GM19238 (cell line): ENCODE data around the gene MTG1.
A peak's percentile ranks its signal among the peaks of the same experiment; 100 is the strongest.

Experiments
- DNase-seq: peaks from one replicate; pipeline ENCODE4 v3.0.0; 2011; ENCODE audit warnings: low spot score; ENCODE audit not compliant: insufficient read length

MTG1 gene, protein sequence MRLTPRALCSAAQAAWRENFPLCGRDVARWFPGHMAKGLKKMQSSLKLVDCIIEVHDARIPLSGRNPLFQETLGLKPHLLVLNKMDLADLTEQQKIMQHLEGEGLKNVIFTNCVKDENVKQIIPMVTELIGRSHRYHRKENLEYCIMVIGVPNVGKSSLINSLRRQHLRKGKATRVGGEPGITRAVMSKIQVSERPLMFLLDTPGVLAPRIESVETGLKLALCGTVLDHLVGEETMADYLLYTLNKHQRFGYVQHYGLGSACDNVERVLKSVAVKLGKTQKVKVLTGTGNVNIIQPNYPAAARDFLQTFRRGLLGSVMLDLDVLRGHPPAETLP

DNA sequence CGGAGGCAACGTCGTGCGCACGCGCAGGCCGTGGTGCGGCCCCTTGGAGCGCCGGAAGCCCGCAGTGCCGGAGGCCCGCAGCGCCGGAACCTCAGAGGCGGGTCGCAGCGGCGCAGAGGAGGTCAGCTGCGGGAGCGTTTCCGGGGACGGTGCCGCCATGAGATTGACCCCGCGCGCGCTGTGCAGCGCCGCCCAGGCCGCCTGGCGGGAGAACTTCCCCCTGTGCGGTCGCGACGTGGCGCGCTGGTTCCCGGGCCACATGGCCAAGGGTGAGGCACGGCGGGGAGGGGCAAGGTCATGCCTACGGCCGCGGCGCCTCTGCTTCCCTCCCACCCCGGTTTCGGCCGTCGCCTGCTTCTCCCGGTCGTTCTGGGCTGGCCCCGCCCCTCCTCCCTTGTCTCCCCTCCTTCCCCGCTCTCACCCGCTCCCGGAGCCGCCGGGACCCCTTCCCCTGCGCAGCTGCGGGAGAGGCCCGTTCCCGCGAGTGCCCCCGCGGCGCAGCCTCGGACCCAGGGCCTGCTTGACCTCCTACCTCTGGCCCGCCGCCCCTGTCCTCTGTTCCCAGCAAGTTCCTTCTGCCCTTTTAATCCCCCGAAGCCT, at the start of gene MTG1:
MTG1 (plus strand) TSS at position 94 of the 600 bp plus-strand sequence; CDS start at position 158, 64 bp downstream.
- DNase-seq = peak; percentile 87

DNA sequence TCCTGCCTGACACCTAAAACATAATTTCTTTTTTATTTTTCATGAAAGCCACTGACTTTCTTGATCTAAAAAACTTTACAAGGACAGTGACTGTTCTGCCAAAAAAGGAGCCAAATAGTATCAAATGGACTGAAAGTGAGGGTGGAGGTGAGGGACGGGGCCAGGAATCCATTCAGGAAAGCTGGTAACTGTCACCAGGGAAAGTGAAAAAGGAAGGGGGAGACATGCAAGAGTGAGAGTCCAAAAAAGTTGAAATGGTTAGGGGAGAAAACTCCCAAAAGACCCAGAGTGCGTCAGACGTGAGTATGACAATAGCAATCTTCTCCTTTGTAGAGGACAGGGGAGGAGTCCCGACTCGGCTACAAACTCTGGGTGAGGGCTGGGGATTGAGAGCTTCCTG, 49.7 kb upstream of the MTG1 start:
- no peak for DNase-seq

DNA sequence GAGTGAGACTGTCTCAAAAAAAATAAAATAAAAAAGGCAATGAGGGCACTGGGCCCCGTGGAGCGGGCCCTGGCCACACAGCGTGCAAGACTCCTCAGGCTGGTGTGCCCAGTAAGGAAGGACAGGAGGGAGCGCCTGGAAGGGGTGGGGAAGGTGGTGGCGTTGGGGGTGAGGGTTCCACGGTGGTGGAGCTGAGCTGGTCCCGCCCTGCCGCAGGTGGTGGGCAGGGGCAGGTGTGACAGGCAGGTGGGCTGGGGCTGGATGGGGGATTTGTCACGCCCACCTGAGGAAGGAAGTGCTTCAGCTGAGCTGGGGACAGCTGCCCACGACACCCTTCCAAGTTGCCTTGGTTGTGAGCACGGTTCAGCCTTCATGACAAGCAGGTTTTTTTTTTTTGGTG, 47.5 kb upstream of the MTG1 start:
- DNase-seq = no peak

DNA sequence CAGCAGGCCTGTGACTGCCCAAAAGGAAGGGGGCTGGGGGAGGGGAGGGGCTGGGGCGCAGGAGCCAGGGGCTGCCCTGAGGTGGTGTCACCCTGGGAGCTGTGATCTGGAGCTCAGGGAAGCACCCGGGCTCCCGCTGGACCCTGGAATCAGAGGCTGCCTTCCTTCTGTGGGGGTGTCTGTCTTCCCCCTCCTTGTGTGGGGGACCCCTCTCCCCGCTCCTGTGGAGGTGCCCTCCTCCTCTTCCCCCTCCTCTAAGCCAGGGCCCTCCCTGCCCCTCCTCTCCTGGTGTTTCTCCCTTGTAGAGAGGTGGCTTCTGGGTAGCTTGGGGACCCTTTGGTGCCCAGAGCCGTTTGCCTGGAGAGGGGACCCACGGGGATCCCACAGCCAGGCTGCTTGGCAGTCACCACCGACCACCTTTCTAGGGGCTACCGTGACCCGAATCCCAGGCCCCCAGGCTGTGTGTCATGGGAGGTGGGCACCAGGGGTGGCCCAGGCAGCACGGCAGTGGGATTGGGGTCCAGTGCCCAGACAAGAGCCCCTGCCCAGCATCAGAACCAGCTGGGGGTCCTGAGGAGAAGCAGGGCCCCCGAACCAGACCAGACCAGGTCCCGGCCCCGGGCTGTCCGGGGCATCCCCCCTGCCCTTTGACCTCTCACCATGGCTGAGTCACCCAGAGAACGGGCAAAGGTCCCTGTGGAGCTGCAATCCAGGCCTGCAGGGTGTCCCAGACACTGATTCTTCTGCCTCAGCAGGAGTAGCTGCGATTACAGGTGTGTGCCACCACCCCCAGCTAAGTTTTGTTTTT, 46.0 kb upstream of the MTG1 start:
- no peak for DNase-seq

DNA sequence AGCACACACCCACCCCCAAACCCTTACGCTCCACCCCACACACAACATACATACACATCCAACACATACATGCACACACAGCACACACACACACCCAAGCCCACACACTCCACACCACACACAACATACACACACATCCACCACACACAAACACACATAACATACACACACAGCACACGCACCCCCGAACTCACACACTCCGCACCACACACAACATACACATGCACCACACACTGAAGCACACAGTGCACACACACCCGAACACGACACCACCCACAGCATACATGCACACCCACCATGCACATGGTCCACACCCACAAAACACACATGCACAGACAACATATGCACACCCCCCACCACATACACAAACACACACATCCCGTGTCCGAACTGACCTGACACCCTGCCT, 44.8 kb upstream of the MTG1 start:
- no peak for DNase-seq

DNA sequence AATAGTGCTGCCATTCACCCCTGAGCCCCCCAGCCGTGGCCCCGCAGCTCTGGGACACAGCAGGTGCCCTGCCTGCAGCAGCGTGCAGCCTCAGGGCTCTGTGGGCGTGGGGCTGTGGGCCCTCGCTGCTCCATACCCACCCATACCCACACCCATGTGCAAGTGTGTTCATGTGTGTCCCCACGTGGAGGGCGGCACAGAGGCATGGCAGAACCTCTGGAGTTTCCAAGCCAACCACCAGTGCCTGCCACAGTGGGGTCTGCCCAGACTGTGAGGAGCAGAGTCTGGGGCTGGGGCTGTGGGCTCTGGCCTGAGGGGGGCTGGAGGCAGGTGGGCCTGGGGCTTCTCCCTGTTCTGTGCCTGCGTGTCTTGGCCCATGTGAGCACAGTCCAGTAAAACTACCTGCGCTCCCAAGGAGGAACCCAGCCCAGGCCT, 44.4 kb upstream of the MTG1 start:
- no peak for DNase-seq

DNA sequence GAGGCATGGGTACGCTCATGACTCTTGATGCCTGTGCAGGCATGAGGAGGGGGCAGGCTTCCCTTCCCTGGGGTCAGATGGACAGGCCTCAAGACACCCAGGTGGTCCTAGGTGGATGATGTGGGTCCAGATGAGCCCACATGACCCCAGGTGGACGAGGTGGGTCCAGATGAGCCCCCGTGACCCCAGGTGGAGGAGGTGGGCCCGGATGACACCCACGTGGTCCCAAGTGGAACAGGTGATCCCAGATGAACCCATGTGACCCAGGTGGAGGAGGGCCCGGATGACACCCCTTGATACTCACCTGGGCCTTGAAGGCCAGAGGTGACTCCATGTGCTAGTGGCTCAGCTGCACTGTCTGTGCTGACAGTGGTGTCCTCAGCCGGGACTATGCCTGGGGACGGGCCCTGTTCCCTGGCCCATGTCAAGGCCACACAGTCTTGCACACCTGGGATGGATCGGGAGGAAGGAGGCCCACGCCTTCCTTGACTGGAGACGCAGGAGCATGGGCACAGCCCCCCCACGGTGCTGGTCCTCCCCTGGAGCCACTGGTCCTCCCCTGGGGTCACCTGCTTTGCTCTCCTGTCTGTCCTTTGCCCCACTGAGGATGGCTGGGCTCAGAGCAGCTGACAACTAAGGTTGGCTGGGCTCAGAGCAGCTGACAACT, 43.5 kb upstream of the MTG1 start:
- no peak for DNase-seq

DNA sequence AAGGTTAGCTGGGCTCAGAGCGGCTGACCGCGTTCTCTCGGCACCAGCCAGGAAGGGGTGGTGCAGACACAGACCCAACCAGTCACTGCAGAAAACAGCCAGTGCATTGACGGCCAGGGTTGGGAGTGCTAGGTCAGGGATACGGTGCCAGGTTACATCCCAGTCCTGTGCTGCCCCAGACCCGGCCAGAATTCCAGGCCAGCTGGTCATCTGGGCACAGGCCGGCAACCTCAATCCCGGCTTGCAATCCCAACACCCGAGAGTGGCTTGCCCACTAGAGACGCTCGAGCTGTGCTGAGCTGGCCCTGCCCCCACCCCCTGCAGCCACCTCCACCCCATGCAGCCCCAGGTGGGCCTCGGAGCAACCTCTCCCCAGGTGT, 43.0 kb upstream of the MTG1 start:
- DNase-seq = no peak

DNA sequence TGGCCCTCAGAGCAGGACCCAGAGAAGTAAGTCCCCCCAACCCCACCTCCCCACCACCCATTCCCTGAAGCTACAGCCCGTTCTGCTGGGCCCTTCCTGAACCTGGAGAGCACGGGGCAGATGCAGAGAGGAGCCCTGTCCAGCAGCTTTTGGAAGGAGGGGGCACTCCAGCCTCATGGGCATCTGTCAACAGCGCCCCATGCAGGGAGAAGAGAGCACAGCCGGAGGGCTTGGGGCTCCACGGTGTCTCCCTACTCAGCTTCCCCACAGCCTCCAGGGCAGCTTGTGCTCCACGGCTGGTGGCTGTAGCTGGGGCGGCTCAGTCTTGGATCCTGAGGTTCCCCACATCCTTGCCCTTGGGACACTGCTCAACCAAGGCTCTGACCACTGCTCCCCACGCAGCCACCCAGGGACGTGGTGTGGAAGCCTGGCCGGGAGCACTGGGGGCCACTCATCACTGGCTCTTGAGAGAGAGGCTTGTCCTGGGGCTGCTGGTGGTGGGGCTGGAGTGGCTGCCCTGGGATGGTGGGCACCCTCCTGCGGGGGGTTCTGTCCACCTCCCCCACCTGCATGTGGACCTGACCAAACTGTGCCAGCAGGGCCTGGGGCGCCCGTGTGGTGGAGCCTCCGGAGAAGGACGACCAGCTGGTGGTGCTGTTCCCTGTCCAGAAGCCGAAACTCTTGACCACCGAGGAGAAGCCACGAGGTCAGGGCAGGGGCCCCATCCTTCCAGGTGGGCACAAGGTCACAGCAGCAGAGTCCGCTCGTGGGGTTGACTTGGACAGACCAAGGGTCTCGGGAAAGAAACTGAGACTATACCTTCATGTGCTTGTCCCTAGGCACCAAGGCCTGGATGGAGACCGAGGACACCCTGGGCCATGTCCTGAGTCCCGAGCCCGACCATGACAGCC, 42.3 kb upstream of the MTG1 start:
- no peak for DNase-seq

DNA sequence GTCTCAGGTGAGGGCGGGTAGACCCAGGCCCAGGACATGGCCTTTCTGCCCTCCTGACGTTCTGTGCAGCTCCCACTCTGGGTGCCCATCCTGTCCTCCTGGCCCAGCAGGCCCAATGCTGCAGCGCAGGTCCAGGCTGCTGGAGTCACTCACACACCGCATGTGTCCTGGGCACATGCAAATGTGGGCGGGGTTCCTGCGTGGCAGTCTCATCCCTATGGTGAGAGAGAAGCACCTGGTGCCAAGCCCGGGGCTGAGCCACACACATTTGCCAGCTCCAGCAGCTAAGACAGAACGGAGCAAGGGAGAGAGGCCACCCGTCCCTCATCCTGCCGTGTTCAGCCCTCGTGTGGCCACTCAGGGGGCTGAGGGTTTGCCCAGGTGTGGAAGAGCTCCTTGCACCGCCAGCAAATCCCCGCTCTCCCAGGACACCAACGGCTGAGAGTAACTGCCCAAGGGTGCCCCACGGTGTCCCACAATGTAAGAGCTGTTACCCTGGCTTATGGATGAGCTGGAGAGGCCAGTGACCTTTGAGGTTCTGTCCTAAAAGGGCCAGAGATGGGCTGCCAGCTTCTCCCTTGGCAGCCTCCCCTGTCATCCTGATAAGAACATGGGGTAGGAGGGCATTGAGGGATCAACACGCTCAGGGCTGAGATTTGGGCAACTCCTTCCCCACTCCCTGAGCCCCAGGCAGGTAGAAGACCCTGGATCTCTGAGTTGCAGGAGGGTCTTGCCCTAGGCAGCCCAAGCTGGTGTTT, 40.6 kb upstream of the MTG1 start:
- no peak for DNase-seq

DNA sequence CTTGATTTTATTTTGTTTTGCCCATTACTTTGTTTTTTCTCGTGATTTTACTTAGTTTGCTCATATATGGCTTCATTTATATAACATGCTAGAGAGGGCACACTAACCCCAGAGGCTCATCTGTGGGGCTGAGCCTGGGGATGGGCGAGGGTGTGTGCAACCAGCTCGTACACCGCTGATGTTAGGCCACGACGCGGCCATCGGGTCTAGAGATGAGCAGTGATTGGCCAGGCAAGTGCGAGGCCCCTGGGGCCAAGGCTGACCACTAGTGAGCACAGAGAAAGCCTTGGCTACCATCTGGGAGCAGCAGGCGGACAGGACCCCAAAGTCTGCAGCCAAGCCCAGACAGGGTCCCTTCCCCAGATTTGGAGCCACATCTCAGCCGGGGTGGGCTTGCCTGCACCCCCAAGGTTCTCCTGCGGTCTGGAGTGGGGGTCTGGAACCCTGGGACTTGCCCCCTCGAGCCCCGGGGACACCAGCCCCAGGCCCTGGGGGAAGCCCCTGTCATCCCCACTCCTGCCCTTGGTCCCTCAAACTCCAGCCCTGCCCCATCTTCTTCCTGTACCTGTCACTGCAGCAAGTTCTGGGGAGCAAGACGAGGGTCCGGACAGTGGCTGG, 39.9 kb upstream of the MTG1 start:
- DNase-seq = no peak

DNA sequence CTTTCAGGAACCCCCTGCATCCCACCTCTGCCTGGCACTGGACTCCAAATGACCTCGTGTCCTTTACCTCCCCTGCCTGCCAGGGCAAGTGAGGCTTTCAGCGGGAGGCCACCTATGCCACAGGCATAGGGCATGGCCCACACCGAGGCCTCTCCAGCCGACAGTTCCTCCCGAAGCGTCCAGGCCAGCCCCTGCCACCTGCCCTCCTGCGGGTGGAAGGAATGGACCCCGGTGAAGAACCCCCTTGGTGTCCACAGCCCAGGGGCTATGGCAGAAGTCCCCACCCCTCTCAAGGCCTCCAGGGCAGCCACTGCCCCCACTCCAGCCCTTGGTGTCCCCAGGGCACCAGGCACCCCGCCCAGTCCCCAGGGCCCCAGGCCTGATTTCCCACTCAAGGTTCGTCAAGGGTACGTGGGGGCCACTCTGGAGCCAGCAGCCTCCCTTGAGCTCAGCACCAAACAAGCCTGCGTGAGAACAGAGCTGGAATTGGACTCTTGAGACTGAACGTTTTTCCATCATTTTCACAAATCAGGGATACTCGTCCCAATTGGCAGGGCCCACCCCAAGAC, 39.2 kb upstream of the MTG1 start:
- no peak for DNase-seq

DNA sequence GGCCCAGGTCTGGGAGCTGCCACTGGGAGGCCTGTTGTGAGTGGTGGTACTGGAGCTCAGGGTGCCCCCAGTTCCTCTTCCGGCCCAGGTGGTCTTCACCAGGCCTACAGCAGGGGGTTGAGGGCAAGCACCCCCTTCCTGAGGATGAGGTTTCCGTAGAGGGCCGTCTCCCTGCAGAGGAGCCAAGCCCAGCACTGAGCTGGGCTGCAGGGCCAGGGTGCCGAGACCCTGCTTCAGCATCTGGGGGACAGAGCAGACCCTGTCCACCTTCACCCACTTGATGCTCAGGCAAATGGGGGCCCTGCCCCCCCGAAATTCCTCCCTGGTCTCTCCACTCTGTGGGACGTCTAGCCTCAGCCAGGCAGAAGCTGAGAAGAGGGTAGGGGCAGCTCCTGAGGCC, 38.7 kb upstream of the MTG1 start:
- no peak for DNase-seq

DNA sequence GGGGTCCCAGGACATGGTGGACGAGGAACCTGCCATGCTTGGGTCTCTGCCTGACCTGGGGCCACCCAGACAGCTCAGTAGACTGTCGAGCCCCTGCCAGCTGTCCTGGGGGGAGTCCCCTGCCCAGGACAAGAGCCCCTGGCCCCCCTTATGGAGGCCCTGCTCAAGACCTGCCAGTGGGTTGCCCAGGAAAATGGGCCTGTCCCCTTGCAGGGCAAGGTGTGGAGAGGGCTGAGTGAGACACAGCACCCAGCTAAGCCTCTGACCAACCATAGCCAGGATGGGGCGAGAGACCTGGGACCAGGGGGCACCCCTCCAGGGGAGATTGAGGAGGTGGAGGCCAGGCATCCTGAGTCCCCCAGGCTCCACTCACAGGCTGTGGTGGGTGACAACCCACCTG, 38.0 kb upstream of the MTG1 start:
- no peak for DNase-seq

DNA sequence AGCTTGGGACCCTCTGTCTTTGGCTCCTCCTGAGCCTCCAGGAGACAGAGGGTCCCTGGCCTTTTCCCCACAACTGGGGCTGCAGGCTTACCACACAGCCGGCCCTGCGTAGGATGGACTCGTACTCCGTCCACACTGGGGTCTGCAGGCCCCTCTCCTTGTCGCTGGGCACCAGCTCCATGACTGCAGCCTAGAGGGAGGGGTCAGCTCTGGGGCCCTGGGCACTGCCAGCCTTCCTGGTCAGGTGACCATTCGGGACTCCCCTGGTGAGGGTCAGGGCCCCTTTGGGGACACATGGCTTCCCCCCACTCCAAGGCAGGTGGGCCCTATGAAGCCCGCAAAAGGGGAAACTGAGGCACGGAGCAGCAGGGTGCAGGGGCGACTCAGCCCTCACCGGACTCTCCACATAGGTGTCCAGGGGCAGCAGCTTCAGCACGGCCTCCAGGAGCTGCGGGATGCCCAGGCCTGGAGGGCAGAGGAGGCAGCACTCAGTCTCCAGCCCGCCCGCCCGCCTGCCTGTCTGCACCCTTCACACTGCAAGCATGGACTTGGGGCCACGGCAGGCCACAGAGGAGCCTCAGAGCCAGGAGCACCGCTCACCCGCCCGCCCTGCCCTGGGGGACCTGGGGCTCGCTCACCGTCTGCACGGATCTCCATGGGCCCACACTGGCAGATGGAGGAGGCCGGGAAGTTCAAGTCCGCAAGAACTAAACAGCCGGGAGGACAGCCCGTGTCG, 37.2 kb upstream of the MTG1 start:
- no peak for DNase-seq

DNA sequence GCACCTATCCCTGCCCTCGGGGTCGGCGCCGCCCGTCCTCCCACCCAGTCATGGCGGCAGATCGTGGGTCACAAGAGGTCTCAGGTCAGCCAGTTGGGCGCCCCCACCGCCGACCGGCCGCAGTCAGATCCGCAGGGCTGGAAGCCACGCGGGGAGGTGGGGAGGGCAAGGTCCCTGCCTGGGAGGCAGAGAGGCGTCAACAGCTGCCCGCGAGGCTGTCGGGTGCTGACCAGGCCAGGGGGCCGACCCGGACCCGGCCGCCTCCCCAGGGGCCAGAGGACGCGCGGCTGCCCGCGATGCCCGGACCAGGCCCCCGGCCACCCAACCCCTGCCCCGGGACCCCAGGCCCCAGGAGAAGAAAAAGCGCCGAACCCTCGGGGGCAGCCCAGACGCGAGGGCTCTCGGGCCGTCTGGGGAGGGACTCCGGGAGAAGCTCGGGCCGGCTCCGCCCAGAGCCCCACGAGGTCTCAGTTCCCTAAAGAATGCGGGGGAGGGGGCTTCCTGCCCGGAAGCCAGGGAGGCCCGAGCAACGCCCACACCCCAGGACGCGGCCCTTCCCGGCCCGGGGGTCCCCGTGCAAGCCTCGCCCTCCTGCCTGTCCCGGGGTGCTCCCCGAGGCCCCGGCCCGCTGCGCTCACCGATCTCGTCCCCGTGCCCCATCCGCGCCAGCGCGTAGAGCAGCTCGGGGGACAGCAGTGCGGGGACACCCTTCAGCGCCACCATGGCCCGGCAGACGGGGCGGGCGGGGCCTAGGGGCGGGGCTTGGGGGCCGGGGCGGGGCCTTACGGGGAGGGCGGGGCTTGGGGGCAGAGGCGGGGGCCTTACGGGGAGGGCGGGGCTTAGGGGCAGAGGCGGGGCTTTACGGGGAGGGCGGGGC, 36.4 kb upstream of the MTG1 start, which contains the start of gene FUOM:
FUOM (minus strand) TSS at position 735 of the 877 bp plus-strand sequence; CDS start at position 723, 12 bp downstream.
- peak; percentile 92 for DNase-seq

DNA sequence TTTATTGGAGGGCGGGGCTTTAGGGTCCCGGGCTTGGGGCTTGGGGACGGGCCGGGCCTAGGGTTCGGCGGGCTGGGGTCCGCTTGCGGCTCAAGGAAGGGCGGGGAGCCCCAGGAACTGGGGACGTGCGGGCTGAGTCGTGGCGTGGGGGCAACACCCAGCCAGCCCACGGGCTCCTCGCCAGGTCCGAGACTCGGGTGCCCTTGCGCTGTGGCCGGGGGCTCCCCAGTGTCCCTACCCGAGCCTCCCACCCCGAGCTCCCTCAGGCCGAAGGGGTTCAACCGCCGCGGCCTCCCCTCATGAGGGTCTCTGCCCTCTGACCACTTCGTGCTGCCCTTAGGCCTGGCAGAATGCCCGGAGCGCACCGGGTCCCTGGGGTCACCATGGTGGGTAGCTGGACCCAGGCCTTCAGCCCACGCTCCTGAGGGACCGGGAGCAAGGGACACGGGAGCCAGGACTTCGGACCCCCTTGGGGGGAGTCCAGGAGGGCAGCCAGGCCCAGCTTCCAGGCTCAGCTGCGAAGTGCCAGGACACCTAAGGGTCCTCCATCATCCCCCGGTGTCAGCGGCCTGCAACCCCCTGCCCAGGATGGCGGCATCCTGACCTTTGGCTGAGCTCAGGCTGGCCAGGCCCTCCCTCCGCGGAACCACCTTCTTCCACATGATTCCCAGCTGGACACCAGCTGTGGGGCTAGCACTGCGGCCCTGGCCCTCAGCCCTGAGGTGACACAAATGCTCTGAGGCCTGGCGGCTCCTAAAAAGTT, 35.6 kb upstream of the MTG1 start:
- no peak for DNase-seq
